Prostate gland (tissue), 2 donors: ENCODE measurements around the gene PALLD.
"Not testable (repeated sequence)": the region's sequence is repeated elsewhere in the genome, so short reads cannot be mapped to it uniquely, and the experiment has no call there.

Experiments
- CTCF ChIP-seq, 4 experiments: fragments of 200-600 bp in 2 of 4; fragments of 450-650 bp in 2 of 4; sonication (generic) in 2 of 4; IDR thresholded peaks; 1 replicate in 3 of 4; 2 replicates in 1 of 4; pipeline ENCODE4 v1.5.1; 2016 to 2019; ENCODE audit warnings: antibody characterized with exemption in 4 of 4, mild to moderate bottlenecking in 2 of 4, moderate library complexity in 2 of 4
- POLR2A ChIP-seq: fragments of 450-650 bp; IDR thresholded peaks from one replicate; pipeline ENCODE4 v1.6.1; 2016; ENCODE audit warnings: antibody characterized with exemption, mild to moderate bottlenecking
- POLR2AphosphoS5 ChIP-seq: sonication (generic); formaldehyde crosslinking; IDR thresholded peaks from one replicate; pipeline ENCODE4 v1.6.1; 2017; ENCODE audit warnings: antibody characterized with exemption

DNA sequence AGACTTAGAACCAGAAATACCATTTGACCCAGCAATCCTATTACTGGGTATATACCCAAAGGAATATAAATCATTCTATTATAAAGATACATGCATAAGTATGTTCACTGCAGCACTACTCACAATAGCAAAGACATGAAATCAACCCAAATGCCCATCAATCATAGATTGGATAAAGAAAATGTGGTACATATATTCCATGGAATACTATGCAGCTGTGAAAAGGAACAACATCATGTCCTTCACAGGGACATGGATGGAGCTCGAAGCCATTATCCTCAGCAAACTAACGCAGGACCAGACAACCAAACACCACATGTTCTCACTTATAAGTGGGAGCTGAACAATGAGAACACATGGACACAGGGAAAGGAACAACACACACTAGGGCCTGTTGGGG, 38.6 kb upstream of the PALLD start:
- not testable (repeated sequence) for TF ChIP-seq CTCF (IDR thresholded peaks at IDR 0.05); POLR2A; POLR2AphosphoS5
